Sciatic nerve (tissue), 2 donors: Measurements from ENCODE around the gene ARNT2. TPM values are rescaled to one million over a fixed set of nuclear protein-coding genes. Genes with fewer than 3 reads are reported as not detected.

Experiments used
- ATAC-seq: fragments of 200-7000 bp; cut with Tn5 transposase; one replicate; pipeline ENCODE4 v1.9.1; 2020; ENCODE audit warnings: mild to moderate bottlenecking, moderate library complexity
- DNase-seq: peaks from one replicate; pipeline ENCODE4 v3.0.0-alpha.2; 2020; ENCODE audit warnings: low spot score
- intact Hi-C: fragments of 100-400 bp; cut with DNase I; formaldehyde crosslinking; loops from one replicate; pipeline ENCODE4 v1.14.2; 2022
- total RNA-seq: library from RNA; stranded (reverse); fragmentation: NEBNext Ultra II Directional; extraction: Animal tissue kit (Norgen Biotek cat#: 25700); gene quantifications from one replicate; pipeline ENCODE4 v1.2.1, GENCODE V29; 2021
- donor health status: DM: no; HTN: no; CAD: no.
- donor health status: DM: no; HTN: no; CAD: no.

Gene ARNT2
- total RNA-seq, 1 donor from 2014 or later: 16.6 TPM

DNA sequence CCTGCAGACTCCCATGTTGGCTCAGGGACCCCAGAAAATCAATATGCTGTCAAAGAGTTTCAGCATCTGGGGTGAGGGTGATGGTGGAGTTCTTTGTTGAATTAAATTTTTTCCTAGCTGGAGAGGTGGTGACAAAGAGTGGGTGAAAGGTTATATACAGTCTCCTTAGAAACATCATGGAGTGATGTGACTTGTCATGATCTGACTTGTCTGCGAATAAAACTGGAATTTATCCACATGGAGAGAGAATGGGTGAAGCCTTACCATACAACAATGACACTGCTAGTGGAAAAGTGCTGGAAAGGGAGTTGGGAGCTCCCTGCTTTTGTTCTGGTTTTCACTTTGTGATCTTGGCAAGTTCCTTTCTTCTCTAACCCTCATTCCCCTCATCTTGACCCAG is 75.0 kb downstream of the ARNT2 start:
- intact Hi-C loops: no loop called here
- DNase-seq (no peak), ATAC-seq (no peak)

DNA sequence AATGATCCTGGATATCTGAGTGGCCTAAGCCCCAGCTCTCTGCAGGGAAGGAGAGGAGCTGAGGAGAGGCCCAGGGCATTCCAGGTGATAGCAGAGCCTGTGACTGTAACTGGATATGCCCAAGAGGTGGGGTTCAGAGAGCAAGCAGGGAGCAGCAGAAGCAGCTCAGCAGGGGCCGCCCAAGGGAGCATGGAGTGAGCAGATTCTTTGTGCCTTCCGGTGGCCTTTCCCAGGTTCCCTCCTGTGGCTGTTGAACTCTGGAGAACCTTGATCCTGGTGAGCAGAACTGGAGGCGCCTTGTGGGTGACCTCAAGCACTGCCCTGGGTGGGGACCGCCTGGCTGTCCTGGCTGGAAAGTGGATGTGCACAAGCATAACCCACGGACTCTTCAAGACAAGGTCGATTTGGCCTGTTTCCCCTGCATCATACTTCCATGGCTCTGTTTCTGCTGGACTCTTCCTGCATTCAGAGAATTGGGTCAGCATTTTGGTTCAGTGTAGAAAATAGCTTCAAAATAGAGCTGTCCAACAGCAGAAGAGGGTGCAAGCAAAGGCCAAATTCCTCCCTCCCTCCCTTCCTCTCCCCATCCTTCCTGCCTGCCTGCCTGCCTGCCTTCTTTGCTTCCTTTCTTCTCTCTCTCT is 76.1 kb downstream of the ARNT2 start:
- DNase-seq: no peak
- intact Hi-C loops: no loop called here
- peak; percentile 86 for ATAC-seq

DNA sequence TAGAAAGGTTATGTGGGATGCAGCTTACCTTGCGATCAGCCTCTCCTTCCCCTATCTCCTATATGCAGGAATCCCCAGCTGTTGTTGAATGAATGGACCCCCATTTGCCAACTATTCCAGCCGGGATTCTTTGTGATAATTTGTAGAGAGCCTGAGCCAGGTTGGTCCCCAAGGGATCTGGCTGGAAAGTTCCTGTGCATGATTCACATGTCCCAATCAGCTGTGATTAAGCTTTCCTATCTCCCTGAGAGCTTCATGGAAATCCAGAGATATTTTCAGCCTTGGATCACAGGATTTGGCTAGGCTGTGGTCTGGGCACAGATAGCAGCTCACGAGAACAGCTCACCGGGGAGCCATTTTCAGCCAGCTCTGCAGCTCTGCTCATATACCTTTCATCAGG is 76.7 kb downstream of the ARNT2 start:
- intact Hi-C loops: no loop called here
- peak; percentile 75 for DNase-seq
- peak; percentile 92 for ATAC-seq

DNA sequence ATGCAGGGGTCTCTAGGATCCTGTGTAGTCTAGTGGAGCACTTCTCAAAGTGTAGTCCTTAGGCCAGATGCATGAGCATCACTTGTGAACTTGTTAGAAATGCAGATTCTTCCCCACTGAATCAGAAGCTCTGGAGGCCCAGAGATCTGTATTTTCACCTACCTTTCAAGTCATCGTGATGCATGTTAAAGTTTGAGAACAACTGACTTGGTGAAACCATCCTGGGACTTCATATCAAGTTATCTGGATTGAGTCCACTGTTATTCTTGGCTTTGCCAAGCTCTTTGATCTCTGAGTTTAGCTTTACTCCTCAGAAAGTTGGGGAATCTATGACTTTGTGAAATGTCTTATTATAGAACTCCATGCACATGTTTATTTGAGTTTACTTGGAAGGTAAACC is 78.5 kb downstream of the ARNT2 start:
- ATAC-seq (no peak), DNase-seq (no peak)
- intact Hi-C loops: no loop called here

DNA sequence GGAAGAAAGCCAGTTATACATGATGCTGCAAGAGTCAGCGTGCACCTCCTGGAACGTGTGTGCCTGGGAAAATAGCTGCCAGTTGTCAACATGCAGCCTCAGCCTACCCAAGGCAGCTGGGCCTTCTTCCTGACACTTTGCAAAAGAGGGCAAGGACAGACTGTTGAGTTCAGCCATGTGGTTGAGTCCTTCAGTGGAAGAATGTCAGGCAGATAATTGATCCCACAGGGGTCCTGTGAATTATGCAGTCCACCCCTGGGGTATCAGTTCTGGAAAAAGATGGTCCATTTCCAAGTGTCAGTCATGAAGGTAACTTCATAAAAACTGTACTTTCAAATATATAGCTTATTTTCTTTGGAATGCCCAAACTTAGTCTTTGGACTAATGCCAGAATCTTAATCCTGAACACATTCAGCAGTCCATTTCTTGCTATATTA is 79.6 kb downstream of the ARNT2 start:
- intact Hi-C loops: no loop called here
- ATAC-seq: no peak
- no peak for DNase-seq

DNA sequence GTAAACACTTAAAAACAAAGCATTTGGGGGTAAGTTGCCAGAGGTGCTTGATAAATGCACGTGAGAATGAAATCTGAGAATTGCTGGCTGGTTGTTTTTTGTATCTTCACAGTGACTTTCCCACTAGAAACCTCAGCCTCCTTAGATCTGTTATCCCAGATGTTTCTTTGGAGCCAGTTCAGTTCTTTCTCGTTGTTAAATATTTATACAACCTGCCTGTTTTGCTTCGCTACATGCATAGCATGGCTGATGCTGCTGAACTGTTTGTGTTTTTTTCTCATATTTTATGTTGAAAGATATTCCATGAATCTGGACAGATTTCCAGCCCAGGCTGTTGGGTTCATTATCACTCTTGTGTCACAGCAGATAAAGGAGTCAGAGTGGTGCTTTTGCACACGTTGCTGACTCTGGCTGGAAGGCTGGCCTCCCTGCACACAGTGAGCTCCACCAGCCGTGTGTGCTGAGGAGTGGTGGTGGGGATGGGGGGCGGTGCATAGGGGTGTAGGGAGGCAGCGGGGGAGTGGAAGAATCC is 80.2 kb downstream of the ARNT2 start:
- no peak for ATAC-seq
- intact Hi-C loops: no loop called here
- DNase-seq: no peak

DNA sequence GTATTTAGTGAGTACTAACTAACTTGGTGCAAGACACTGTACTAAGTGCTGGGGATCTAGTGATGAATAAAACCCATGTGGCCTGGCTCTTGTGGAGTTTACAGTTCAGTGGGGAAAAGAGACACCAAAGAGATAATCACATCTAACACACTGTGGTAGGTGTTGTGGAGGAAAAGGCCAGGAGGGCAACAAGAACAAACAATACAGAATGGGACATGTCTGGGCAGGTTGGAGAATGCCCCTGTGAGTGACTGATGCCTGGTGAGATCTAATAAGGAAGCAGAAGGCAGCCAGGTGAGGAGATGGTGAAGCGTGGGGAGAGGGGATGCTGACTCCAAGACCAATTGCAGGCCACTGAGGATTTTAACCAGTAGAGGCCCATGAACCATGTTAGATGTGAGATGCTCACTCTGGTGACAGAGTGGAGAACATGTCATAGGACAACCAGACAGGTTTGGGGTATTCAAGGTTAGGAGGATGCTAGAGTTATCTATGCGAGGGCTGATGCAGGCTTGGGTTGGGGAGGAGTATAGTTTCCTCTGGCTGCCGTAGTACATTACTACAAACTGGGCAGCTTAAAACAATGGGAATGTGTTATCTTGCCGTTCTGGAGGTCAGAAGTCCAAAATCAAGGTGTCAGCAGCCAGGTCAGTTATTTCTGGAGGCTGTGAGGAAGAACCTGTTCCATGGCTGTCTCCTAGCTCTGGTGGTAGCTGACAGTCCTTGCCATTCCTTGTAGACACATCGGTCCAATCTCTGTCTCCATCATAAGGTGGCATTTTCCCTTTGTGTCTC is 81.4 kb downstream of the ARNT2 start:
- DNase-seq: no peak
- ATAC-seq: no peak
- intact Hi-C loops: no loop called here

DNA sequence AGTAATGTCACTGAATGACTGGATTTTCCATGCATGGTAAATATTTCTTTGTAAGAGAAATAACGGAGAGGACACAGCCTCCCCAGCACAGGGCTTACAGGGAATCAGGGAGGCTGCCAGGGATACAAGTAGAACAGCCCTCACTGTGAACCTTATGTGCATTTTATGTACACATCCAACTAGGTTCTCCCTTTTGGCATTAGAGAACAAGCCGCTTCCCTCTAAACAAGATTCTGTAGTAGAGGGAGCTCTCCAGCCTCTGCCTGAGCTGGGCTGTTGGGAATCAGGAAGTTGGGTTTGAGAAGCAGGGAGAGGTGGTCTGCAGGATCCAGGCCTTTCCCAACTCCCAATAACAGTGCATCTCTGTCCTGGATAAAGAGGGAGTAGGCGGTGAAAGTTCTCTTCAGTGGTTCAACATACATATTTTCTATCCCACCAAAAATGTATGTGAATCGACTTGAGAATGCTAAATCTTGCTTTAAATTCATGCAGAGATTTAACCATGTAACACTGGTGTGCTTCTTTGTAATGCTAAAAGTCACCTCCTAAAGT is 83.7 kb downstream of the ARNT2 start:
- ATAC-seq (no peak), DNase-seq (no peak)
- intact Hi-C loops: no loop called here

DNA sequence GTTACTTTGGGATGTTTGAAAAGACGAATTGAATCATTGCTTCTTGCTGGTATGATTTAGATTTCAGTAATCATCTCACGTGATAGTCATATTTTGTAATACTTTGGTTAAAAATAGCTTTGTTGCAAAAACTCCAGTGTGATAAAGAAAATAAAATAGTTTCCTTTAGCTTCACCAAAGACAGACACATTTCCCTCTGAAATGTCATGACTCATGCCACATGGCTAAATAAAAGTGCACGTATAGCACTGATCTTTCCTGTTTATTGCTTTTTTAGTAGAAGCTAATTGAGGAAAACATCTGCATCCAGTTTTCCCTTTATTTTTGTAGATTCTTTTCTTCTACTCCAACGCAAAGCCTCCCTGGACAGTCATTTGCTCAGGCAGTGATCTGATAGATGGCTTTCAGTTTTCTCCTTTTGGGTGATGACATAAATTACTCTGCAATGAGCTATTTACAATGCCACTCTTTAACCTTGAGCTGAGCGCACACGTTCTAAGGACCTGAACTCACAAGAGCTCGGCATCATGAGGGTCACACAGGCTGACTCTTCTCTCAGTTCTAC is 84.9 kb downstream of the ARNT2 start:
- peak; percentile 71 for ATAC-seq
- intact Hi-C loops: no loop called here
- DNase-seq: no peak

DNA sequence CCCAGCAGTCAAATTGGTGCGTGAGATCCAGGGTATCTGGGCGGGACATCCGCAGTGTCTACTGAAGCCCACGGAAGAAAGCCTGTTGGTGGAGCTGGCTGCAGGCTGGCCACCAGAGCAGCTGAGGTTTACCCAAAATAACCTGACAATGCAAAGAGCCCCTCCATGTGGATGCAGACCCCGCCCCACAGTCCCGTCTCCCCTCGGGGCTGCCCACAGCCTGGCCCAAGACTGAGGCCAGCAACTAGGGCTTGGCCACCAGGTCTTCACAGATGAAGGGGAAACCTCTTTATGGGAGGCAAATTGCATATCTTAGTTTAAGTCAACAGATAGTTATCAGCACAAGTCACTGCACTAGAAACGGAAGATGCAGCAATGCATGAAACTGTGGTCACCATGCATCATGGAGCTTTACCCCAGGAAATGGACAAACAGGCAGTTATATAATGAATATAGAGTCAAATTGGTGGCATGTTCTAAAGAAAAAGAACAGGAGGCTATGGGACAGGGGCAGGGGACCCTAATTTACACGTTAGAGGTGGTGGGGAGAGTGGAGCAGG is 86.3 kb downstream of the ARNT2 start:
- ATAC-seq: no peak
- intact Hi-C loops: no loop called here
- no peak for DNase-seq

DNA sequence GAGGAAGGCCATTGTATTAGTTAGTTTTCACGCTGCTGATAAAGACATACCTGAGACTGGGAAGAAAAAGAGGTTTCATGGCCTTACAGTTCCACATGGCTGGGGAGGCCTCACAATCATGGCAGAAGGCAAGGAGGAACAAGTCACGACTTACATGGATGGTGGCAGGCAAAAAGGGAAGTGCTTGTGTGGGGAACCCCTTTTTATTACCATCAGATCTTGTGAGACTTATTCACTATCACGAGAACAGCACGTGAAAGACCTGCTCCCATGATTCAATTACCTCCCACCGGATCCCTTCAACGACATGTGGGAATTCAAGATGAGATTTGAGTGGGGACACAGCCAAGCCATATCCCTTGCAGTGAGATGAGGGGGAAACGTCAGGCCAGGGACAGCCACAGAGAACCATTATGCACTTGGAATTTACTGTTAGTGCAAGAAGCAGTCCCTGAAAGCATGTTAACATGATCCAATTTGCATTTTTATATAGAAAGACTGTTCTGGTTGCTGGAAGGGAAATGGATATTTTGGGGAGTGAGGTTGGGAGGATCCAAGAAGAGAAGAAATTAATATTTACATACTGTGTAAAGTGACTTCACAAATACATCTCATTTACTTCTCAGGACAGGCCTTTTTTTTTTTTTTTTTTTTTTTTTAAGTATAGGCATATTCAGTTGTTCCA is 87.1 kb downstream of the ARNT2 start:
- intact Hi-C loops: no loop called here
- DNase-seq: no peak
- ATAC-seq: no peak

DNA sequence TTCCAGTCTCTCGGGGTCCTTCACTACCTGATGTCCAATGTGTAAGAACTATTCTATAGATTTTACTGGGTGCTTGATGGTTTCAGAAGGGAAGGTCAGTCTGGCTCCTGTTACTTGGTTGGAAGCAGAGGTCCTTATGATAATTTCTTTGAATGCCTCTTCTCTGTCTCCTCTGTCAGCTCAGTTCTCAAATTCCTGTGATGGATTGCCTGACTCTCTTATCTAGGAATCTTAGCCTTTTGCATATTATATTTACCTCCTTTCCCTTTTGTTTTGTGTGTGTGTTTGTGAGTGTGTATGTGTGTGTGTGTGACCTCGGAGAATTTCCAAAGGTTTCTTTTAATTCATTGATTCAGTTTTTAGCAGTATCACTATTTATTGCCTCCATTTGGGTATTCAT is 88.2 kb downstream of the ARNT2 start:
- DNase-seq: no peak
- intact Hi-C loops: no loop called here
- no peak for ATAC-seq

DNA sequence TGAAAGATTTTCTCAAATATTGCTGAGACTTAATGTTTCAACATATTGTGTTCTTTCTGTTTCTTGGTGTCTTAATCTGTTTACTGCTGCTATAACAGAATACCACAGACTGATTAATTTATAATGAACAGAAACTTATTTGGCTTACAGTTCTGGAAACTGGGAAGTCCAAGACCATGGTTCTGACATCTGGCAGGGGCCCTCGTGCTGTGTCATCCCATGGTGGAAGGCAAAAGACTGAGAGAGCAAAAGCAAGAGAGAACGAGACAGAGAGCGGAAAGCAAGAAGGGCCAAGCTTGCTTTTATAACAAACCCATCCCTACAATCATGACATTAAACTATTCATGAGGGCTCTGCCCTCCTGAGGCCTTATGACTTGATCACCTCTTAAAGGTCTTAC is 88.7 kb downstream of the ARNT2 start:
- peak; percentile 68 for ATAC-seq
- DNase-seq: no peak
- intact Hi-C loops: no loop called here

DNA sequence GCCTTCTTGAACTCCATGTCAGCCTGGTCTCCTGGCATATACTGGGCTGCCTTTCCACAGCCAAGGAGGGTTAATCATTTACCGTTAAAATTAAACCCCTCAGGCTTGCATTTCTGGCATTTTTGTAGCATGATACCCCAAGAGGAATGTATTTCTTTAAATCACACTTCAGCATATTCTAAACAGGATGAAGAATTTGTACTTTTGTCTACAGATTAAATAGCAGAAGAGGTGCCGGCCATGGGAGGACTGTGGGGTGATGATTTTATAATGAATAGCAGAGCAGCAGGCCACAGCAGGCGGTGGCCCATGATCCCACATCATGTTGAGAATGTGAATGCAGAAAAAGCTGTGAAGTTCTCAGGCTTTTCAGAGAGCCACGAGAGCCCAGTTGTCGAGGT is 90.2 kb downstream of the ARNT2 start:
- DNase-seq (no peak), ATAC-seq (no peak)
- intact Hi-C loops: no loop called here

DNA sequence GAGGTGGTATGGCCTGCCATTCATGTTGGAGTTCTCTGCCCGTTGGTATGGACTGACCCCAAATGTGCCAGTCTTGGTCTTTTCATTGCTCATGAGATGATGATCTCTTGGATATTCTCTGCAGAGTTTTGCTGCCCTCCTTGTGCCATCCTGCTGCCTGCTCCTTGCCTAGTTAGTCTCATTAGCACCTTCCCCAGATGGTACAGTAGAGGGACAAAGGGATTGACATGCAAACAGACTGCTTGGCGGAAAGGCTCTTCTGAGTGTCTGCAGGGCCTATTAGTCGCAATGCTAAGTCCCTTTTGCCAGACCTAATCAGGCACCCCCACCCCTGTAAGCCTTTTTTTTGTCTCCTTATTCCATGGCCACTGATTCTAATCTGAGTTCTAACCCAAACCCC is 90.6 kb downstream of the ARNT2 start:
- intact Hi-C loops: no loop called here
- no peak for DNase-seq
- ATAC-seq: no peak

DNA sequence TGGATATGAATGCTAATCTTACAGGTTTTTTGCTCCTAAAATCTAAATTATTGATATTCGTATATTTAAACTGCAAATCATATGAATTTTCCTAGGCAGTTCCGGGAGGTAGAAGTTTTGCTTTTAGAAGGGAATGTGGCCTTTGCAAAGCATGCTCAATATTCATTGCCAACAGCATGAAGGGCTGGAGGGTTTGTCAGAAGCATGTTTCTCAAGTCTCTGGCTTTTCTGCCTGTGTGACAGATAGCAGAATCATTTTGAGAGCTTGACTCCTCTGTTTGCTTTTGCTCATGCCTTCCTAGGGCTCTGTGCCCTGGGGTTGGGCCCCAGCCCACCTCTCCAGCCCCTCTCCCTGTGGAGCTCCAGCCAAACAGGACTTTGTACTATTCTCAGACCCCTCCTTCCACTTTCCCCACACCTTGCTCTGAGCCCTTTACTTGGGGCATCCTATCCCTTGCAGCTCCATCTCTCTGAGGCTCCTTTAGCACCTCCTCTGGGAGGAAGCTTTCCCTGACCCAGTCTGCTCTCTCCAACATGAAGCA is 91.3 kb downstream of the ARNT2 start:
- no peak for ATAC-seq
- no peak for DNase-seq
- intact Hi-C loops: no loop called here

DNA sequence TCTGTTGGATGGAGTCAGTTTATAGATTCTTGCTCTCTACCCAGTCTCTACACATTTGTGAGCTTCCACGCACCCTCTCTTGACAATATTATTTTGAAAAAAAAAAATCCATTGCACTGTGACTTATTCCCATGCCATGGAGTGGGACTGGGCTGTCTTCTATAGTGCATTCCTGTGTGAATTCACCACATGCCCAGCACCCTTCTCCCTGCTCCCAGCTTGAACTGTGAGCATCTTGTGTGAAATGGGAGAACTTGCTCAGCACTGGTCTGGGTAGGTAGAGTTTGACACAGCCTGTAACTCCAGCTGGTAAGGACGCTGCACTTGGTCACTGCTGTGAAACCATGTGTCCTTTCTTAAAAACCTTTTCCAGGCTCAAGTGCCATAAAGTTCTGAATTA is 91.9 kb downstream of the ARNT2 start:
- ATAC-seq: no peak
- DNase-seq: no peak
- intact Hi-C loops: no loop called here

DNA sequence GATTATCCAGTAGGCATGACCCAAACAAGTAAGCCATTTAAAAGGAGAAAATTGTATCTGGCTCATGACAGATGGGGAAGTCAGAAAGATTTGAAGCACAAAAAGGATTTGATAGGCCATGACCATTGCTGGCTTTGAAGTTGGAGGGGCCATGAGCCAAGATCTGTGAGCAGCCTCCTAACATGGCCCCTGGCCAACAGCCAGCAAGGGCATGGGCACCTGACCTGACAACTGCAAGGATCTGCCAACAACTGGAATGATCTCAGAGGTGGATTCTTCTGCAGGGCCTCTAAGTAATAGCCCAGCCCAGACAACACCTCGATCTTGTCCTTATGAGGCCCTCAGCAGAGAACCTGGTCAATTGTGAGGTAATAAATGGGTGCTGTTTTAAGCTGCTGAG is 93.0 kb downstream of the ARNT2 start:
- DNase-seq: no peak
- ATAC-seq: no peak
- intact Hi-C loops: no loop called here

DNA sequence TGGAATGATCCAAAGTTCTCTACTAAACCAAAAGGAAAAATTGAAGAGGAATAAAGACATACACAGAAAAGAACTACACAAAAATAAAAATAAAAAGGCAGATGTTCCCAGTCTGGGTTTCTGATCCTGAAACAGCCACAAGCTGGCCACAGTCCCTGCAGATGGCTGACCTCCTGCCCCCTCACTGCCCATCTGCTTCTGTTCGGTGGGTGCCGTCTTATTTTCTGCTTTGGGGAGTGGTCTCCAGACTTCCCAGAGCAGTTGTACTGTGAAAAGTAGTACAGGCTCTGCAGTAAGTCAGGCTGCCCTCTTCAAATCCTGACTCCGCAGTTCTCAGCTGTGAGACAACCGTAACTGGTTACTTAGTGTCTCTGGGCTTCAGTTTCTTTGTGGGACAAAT is 94.5 kb downstream of the ARNT2 start:
- intact Hi-C loops: no loop called here
- DNase-seq (no peak), ATAC-seq (no peak)
